Neural cell (in vitro differentiated cells): Measurements from ENCODE around the gene RRP7A. TPM values are rescaled to one million over a fixed set of nuclear protein-coding genes. Genes with fewer than 3 reads are reported as not detected.

Experiments used
- H2AFZ ChIP-seq: fragments of 200-600, 300-800 bp; sonication (generic), shearing (Covaris generic); 2 replicates; pipeline ENCODE4 v1.6.0; 2014; ENCODE audit warnings: low read depth, mild to moderate bottlenecking, antibody characterized with exemption, low read length, moderate library complexity
- H3F3A ChIP-seq: fragments of 200-600 bp; shearing (Covaris generic); 2 replicates; pipeline ENCODE4 v1.6.1; 2016; ENCODE audit warnings: mild to moderate bottlenecking, moderate library complexity, mixed read lengths, antibody characterized with exemption, low read length; ENCODE audit not compliant: insufficient read depth, poor library complexity, severe bottlenecking
- H3K27ac ChIP-seq: fragments of 200-600, 300-800 bp; sonication (generic), shearing (Covaris generic); 2 replicates; pipeline ENCODE4 v1.5.1; 2014; ENCODE audit warnings: mild to moderate bottlenecking, low read length, moderate library complexity
- H3K27me3 ChIP-seq: fragments of 300-800, 200-600 bp; sonication (generic), shearing (Covaris generic); 2 replicates; pipeline ENCODE4 v1.6.0; 2014; ENCODE audit warnings: mild to moderate bottlenecking, low read depth, low read length, moderate library complexity; ENCODE audit not compliant: insufficient read depth
- H3K36me3 ChIP-seq: fragments of 300-800, 200-600 bp; sonication (generic), shearing (Covaris generic); 2 replicates; pipeline ENCODE4 v1.5.1; 2014; ENCODE audit warnings: mild to moderate bottlenecking, antibody characterized with exemption, low read length, moderate library complexity; ENCODE audit not compliant: insufficient read depth
- H3K4me2 ChIP-seq: fragments of 300-800, 200-600 bp; sonication (generic), shearing (Covaris generic); 2 replicates; pipeline ENCODE4 v1.6.0; 2014; ENCODE audit warnings: mild to moderate bottlenecking, low read length
- H3K4me3 ChIP-seq: fragments of 300-800, 200-600 bp; sonication (generic), shearing (Covaris generic); 2 replicates; pipeline ENCODE4 v1.5.1; 2014; ENCODE audit warnings: mild to moderate bottlenecking, low read length, moderate library complexity
- H3K79me2 ChIP-seq: fragments of 200-600 bp; shearing (Covaris generic); replicated peaks from 2 replicates; pipeline ENCODE4 v1.6.0; 2014; ENCODE audit warnings: mild to moderate bottlenecking, low read length, moderate library complexity; ENCODE audit not compliant: insufficient read depth
- H3K9ac ChIP-seq: fragments of 300-800, 200-600 bp; sonication (generic), shearing (Covaris generic); 2 replicates; pipeline ENCODE4 v1.6.1; 2016; ENCODE audit warnings: mild to moderate bottlenecking, low read length, mixed read lengths
- H3K9me2 ChIP-seq: fragments of 200-600 bp; shearing (Covaris generic); 2 replicates; pipeline ENCODE4 v1.6.1; 2016; ENCODE audit warnings: mild to moderate bottlenecking, low read length, mixed read lengths; ENCODE audit not compliant: insufficient read depth
- H3K9me3 ChIP-seq: fragments of 200-600, 300-800 bp; sonication (generic), shearing (Covaris generic); 2 replicates; pipeline ENCODE4 v1.6.1; 2016; ENCODE audit warnings: mild to moderate bottlenecking, mixed run types, low read length, moderate library complexity, mixed read lengths
- H4K20me1 ChIP-seq: fragments of 200-600 bp; shearing (Covaris generic); 2 replicates; pipeline ENCODE4 v1.6.1; 2016; ENCODE audit warnings: mild to moderate bottlenecking, mixed run types; ENCODE audit not compliant: insufficient read depth
- CTCF ChIP-seq: fragments of 450-650 bp; IDR thresholded peaks from 2 replicates; pipeline ENCODE4 v1.5.1; 2014; ENCODE audit warnings: antibody characterized with exemption, mild to moderate bottlenecking, moderate library complexity; ENCODE audit not compliant: poor library complexity, severe bottlenecking
- EP300 ChIP-seq: fragments of 450-650 bp; conservative IDR thresholded peaks from 2 replicates; pipeline ENCODE4 v1.6.1; 2014; ENCODE audit warnings: antibody characterized with exemption, mild to moderate bottlenecking, moderate library complexity; ENCODE audit not compliant: poor library complexity, severe bottlenecking
- EZH2 ChIP-seq: fragments of 200-600, 300-800 bp; shearing (Covaris generic), sonication (generic); IDR thresholded peaks from 2 replicates; pipeline ENCODE4 v1.6.1; 2014; ENCODE audit warnings: antibody characterized with exemption, low read length, borderline replicate concordance, mild to moderate bottlenecking; ENCODE audit not compliant: insufficient read depth, poor library complexity, severe bottlenecking
- MXI1 ChIP-seq: fragments of 450-650 bp; conservative IDR thresholded peaks from 2 replicates; pipeline ENCODE4 v1.6.1; 2014; ENCODE audit warnings: antibody characterized with exemption, mild to moderate bottlenecking; ENCODE audit not compliant: poor library complexity, severe bottlenecking
- POLR2AphosphoS5 ChIP-seq: IDR thresholded peaks from 2 replicates; pipeline ENCODE4 v1.6.1; 2012
- RAD21 ChIP-seq: fragments of 450-650 bp; conservative IDR thresholded peaks from 2 replicates; pipeline ENCODE4 v1.6.1; 2014; ENCODE audit warnings: antibody characterized with exemption, mild to moderate bottlenecking, moderate library complexity
- SMC3 ChIP-seq: fragments of 450-650 bp; conservative IDR thresholded peaks from 2 replicates; pipeline ENCODE4 v1.6.1; 2014; ENCODE audit warnings: antibody characterized with exemption, mild to moderate bottlenecking, moderate library complexity; ENCODE audit not compliant: poor library complexity
- TAF1 ChIP-seq: IDR thresholded peaks from 2 replicates; pipeline ENCODE4 v1.6.1; 2012; ENCODE audit warnings: low read depth
- polyA plus RNA-seq: library from polyadenylated mRNA; depleted of rRNA; stranded (reverse); fragments of >200 nt; gene quantifications from 2 replicates; pipeline ENCODE4 v1.2.3, GENCODE V29; 2014
- TF ChIP-seq, protein P1 (sequence below): IDR thresholded peaks from 2 replicates; pipeline ENCODE4 v1.6.1; 2012; ENCODE audit warnings: borderline replicate concordance

RRP7A gene
- polyA plus RNA-seq, 1 donor from 2014 or later = 27.8 TPM

- Histone ChIP-seq H3K9ac (no peak overlapping the region), H4K20me1 (no peaks in the 10 kb centered on the region), H2AFZ (no peak overlapping the region), H3K36me3 (no peaks in the 10 kb centered on the region), H3F3A (no peaks in the 10 kb centered on the region), H3K4me3 (no peak overlapping the region), H3K79me2 (no peaks in the 10 kb centered on the region), H3K9me3 (no peaks in the 10 kb centered on the region), H3K4me2 (no peak overlapping the region), H3K27ac (no peak overlapping the region), H3K9me2 (no peaks in the 10 kb centered on the region), H3K27me3 (no peaks in the 10 kb centered on the region)
- TF ChIP-seq POLR2AphosphoS5 = no peak
- no peak for TF ChIP-seq EP300
- TF ChIP-seq, protein P1, sequence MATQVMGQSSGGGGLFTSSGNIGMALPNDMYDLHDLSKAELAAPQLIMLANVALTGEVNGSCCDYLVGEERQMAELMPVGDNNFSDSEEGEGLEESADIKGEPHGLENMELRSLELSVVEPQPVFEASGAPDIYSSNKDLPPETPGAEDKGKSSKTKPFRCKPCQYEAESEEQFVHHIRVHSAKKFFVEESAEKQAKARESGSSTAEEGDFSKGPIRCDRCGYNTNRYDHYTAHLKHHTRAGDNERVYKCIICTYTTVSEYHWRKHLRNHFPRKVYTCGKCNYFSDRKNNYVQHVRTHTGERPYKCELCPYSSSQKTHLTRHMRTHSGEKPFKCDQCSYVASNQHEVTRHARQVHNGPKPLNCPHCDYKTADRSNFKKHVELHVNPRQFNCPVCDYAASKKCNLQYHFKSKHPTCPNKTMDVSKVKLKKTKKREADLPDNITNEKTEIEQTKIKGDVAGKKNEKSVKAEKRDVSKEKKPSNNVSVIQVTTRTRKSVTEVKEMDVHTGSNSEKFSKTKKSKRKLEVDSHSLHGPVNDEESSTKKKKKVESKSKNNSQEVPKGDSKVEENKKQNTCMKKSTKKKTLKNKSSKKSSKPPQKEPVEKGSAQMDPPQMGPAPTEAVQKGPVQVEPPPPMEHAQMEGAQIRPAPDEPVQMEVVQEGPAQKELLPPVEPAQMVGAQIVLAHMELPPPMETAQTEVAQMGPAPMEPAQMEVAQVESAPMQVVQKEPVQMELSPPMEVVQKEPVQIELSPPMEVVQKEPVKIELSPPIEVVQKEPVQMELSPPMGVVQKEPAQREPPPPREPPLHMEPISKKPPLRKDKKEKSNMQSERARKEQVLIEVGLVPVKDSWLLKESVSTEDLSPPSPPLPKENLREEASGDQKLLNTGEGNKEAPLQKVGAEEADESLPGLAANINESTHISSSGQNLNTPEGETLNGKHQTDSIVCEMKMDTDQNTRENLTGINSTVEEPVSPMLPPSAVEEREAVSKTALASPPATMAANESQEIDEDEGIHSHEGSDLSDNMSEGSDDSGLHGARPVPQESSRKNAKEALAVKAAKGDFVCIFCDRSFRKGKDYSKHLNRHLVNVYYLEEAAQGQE = no peak
- no peak for TF ChIP-seq CTCF
These were observed 9.2 kb upstream of the RRP7A start for GRCh38 chr22:42528591-42529307.

DNA sequence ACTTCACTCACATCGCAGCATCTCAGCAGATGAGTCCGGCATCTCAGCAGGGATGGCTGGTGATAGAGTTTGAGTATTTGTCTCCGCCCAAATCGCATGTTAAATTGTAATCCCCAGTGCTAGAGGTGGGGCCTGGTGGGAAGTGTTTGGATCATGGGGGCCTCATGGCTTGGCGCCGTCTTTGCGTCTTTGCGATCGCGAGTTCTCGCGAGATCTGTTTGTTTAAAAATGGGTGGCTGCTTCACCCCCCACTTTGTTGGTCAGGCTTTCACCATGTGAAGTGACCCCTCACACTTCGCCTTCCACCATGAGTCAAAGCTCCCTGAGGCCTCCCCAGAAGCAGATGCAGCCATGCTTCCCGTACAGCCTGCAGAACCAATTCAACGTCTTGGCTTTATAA is 3.0 kb upstream of the RRP7A start:
- no peak overlapping the region for H3K4me2 ChIP-seq
- H3K9me3 ChIP-seq = no peaks in the 10 kb centered on the region
- H3K27ac ChIP-seq = no peak overlapping the region
- no peak overlapping the region for H3K9ac ChIP-seq
- H3K27me3 ChIP-seq = no peaks in the 10 kb centered on the region
- H2AFZ ChIP-seq = no peak overlapping the region
- no peaks in the 10 kb centered on the region for H3F3A ChIP-seq
- TF ChIP-seq, protein P1 = no peak
- TF ChIP-seq MXI1 (no peak), POLR2AphosphoS5 (no peak), CTCF (no peak), RAD21 (no peak), EP300 (no peak), SMC3 (no peak), TAF1 (no peak), EZH2 (no peak)
- no peaks in the 10 kb centered on the region for H3K36me3 ChIP-seq
- H3K4me3 ChIP-seq = no peak overlapping the region
- no peaks in the 10 kb centered on the region for H4K20me1 ChIP-seq
- H3K9me2 ChIP-seq = no peaks in the 10 kb centered on the region
- no peaks in the 10 kb centered on the region for H3K79me2 ChIP-seq
